NCI-H226 (cell line): Measurements from ENCODE around the gene ANKRD7.

Experiments
- DNase-seq: peaks from one replicate; pipeline ENCODE4 v3.0.0-alpha.2; 2015

ANKRD7 gene, protein sequence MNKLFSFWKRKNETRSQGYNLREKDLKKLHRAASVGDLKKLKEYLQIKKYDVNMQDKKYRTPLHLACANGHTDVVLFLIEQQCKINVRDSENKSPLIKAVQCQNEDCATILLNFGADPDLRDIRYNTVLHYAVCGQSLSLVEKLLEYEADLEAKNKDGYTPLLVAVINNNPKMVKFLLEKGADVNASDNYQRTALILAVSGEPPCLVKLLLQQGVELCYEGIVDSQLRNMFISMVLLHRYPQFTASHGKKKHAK

DNA sequence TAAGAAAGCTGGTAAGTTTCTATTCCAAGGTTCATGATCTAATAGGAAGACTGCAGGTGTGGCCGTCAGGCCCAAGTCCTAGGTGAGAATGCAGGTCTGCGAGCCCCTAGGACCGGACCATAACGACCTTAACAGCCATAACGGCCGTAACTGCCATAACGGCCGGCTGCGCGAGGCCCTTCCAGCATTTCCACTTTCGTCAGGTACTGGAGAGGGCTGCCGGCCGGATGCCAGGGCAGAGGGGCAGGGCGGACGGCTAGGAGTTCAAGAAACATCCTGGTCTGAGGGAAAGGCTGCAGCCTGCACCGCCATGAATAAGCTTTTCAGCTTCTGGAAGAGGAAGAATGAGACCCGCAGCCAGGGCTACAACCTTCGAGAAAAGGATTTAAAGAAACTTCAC is at the start of gene ANKRD7:
TSS of gene ANKRD7 (plus strand) at position 184 of the 400 bp plus-strand sequence. CDS start at position 311, 127 bp downstream.
- DNase-seq: no peak

DNA sequence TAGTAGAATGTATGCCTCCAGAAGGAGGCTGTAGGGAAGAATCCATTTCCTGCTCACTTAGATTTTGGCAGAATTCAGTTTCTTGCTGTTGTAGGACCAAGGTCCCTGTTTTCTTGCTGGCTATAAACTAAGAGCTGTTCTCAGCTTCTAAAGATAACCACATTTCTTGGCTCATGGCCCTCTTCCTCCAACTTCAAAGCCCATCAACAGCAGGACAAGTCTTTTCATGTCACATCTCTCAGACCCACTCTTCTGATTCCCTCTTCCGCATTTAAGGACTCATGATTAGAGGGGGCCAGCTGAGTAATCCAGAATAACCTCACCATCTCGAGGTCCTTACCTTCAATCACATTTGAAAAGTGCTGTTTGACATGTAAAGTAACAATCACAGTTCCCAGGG is 48.8 kb upstream of the ANKRD7 start:
- DNase-seq: no peak

DNA sequence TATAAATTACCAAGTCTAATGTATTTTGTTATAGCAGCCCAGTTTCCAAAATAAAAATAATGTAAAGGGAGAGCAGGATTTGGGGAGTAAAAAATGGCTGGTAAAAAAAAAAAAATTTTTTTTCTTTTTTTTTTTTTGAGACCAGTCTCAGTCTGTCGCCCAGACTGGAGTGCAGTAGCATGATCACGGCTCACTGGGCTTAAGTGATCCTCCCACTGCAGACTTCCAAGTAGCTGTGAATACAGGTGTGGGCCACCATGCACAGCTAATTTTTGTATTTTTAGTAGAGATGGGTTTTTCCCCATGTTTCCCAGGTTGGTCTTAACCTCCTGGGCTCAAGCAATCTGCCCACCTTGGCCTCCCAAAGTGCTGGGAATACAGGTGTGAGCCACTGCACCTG is 45.3 kb upstream of the ANKRD7 start:
- no peak for DNase-seq

DNA sequence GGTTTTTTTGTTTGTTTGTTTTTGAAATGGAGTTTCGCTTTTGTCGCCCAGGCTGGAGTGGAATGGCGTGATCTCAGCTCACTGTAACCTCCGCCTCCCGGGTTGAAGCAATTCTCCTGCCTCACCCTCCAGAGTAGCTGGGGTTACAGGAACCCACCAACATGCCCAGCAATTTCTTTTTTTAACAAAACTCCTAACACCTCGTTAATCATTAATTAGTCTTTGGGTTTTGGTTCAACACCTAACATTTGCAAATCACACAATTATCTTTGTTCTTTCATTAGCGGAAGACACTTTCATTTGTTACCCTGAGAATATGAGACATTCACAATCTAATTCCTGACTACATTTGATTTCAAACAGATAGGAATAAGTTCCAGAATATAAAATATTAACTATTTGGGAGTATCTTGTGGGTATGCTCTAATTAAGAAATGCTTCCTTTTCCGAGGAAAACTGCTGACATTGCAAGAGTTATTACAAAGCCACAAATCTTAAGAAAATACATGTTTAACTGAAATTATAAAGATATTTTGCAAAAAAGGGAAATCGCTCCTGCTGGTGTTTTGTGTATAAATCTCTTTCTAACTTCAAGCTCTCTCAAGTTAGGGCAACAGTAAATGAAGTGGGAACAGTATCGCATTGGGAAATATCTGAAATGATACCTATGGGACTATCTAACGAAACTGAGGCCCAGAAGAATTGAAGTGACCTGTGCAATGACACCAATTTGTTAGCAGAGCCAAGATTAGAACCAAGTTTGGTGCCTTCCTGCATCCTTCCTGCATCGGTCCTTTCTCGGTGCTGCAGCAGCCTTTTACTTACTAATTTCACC is 41.7 kb upstream of the ANKRD7 start:
- no peak for DNase-seq

DNA sequence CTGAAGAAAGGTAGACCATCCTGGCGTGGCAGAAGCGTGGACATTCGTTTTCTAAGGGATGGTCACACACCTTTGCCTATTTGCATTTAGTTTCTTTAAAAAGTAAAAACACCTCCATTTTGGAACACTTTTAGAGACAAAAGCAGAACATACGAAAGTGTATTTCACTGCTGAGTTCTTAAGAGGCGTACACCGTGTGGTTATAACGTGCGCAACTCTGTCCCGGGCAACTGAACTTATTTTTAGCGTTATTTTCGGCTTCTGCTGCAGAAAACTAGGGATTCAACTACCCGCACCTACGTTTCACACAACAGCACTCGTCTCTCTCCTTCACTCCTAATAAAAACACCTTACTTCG is 41.1 kb upstream of the ANKRD7 start:
- no peak for DNase-seq

DNA sequence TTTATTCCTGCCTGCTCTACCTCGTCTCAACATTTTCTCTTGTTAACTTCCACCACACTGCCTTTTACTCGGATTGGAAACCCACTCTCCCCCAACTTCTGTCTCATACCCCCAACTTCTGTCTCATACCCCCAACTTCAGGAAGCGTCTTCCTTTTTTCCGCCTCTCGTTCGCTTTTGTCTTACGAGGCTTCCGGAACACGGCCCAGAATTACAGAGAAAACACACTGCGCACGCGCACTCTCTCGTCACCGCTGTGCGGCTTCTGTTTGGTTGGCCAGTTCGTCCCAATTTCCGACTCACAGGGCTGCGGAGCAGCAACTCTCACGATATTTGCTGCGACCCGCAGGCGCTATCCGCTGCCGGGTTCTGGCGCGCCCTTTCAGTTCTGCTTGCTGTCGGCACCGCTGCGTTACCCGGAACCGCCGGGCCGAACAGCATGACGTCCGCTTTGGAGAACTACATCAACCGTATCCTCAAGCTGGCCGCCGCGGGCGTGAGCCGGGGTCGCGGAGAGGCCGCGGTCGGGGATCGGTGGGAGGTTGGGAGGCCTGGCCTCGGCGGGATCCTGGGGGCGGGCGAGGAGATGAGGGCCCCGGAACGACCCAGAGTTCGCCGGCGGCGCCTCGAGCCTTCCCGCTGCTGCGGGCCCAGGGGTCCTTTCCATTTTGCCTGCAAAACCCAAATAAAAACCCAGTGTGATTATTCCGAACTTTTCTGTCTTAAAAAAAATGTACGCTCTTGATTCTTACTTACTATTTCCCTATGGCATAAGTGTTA is 40.5 kb upstream of the ANKRD7 start, which contains the start of gene LSM8:
TSS of gene LSM8 (plus strand) at position 379 of the 779 bp plus-strand sequence. CDS start at position 439, 60 bp downstream.
- DNase-seq: peak; percentile 95

DNA sequence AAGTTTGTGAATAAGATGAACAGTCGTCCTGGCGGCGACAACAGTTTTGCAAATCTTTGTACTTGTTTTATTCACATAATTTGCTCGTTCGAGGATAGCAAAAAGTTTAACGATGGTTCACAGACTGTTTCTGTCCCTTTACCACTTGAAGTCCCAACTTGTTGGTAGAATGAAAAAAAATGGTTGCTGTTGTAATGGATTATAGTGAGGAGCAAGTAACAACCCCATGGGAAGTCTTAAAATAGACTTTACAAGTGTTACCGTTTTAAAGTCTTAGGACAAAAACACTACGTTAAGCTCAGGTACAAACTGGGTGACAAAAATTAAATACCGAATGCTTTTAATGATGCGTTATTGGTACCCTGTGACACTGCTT is 40.0 kb upstream of the ANKRD7 start:
- no peak for DNase-seq

DNA sequence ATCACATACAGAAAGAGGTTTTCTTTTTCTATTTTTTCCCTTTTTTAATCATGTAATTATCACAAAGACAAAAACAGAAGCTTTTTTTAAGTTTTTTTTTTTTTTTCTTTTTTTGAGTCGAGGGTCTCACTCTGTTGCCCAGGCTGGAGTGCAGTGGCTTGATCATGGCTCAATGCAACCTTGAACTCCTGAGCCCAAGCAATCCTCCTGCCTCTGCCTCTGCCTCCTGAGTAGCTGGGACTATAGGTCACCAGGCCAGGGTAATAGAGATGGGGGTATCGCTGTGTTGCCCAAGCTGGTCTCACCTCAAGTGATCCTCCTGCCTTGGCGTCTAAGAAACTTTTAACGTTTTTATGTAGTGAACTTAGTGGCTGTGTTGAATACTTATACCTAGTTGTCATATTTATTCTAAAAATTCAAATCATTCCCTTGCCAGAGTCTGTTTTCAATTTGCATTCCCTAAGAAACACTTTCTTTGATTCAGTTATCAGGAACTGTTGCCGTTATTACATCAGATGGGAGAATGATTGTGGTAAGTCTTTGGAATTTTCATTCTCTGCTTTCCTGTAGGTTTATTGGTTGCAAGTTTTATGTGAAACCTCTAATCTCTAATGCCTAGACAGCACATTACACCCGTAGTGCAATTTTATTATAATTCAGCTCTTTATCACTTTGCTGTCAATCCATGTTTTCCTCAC is 39.2 kb upstream of the ANKRD7 start:
- no peak for DNase-seq

DNA sequence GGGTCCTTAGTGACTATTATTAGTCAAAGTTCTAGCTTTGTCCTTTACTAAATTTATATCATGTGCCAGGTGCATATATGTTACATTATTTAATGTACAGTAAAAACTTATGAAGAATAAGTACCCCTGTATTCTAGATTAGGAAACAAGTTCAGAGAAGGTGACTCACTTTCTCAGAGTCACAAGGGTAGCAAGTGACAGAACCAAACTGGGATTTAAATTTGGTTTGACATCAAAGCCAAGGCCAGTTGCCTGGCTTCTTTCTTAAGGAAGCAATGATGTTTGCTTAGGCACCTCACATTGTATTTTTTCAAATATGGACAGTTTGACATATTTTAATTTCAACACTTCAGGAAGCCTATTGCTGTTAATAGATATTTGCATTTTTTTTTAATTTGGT is 38.0 kb upstream of the ANKRD7 start:
- no peak for DNase-seq

DNA sequence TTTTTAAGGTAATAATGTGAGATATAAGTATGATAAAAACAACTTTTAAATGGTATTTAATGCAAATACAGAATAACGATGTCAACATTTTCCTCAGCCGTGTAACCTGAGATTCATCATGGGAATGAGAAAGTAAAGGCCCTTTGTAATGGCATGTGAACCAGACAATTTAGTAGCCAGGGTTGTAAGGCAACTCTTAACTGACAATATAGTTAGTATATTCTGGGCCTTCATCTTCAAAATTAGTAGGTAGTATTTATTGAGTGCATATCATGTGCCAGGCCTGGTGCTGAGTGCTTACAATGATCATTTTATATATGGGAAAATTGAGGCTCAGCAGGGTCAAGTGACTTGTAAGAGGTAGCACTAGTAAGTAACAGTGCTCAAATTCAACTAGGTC is 29.9 kb upstream of the ANKRD7 start:
- no peak for DNase-seq

DNA sequence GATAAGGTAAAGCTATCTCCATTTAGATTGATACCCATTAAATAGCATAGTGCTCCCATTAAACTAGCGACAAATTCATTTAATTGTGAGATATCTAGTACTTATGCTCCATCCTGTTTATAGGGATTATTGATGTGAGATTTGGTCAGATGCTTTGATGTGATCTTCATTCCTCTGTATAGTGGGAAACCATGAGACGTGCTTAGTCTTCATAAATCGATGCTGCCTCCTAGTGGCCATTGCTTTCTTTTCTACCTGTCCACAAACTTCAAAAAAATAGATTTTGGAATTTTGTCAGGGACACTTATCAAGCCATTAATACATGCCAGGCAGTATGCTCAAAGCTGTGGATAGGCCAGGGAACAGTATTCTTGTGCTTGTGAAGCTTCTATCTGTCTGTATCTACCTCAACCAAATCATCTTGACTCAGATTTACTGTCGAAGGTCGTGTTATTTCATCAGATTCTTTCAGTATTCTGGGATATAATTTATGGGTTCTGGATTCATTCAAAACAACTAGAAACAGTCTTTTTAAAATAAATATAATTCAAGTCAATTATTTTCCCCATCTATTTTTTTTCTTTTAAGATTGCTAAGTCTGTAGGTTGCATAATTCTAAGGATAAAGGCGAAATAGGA is 28.5 kb upstream of the ANKRD7 start:
- peak; percentile 17 for DNase-seq

DNA sequence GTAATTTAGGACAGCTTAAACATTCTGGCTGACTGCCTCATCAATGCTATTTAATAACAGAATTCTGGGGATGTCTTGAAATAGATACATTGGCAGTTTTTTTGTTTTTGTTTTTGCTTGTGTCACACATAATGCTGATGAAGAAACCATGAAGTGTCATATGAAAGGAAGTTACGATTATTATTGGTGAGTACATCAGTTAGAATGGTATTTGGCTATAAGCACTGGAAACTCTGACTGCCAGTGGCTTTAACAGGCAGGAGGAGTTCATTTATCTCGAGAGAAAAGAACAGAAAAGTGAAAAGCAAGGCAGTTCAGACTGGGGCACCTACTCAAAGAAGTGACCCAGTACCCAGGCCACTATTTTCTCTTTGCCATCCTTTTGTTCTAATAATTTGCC is 22.4 kb upstream of the ANKRD7 start:
- DNase-seq: no peak

DNA sequence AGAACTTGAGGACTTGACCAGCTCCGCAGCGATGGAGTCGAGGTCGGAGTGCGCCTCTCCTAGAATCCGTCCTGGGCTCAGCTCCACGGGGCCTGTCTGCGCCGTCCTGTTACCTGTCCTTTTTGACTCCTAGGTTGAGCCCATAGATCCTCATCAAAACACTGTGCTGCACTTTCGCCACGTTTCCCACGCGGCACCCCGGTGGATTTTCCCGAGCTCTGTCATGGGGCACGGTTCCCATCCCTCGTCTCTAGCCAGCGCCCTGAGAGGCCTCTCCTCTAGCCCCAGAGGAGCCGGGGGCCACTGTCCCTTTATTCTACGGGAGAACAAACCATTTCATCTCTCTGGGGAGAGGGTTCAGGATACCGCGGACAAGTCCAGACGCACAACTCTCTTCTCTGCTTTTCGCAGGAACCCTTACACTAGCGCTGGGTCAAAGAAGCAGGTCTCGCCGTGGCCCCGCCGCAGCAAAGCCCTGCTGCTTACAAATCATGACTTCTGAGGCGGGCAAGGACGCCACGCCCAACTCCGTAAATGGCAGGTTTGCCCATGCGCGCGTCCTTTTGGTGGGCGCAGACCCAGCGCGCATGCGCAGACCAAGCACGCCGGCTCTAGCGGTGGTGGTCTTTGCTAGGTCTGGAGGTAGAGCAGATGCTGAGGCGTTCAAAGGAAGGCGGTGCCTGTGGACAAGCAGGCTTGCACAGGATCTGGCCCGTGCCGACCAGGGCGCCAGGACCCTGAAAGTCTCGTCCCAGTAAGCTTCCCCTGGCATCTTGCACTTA is 10.3 kb upstream of the ANKRD7 start:
- DNase-seq: peak; percentile 35

DNA sequence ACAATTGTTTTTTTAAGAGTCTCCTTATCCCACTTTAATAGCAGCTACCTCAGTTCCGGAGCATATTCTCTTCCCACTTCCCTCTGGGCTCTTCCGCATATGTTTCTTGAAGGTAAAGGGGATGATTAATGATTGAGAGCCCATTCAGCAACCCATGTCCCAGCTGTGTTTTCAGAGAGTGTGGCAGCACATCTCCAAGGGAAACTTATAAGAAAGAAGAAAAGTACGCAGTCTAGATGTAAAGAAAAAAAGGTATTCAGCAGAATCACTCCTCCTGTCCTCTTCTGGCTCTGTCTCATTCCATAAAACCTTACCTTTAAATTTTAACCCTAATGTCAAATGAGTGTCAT is 9.7 kb upstream of the ANKRD7 start:
- no peak for DNase-seq

DNA sequence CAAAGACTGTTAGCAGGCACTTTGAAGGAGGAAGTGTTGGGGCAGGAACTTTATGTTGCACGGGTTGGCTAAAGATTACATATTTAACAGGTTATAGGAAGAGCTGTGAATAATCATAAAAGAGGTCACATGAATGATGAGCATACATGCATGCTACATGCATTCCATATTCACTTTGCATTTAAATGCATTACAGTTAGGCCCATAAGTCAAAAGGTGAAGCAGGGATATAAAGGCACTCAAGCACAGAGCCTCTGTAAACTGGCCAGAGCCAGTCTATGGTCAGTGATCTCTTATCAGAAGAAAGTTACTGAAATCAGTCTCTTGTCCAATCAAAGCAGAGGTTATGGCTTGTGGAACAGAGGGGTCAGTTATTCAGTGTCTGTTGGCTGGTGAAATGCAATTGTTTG is 7.3 kb upstream of the ANKRD7 start:
- DNase-seq: no peak

DNA sequence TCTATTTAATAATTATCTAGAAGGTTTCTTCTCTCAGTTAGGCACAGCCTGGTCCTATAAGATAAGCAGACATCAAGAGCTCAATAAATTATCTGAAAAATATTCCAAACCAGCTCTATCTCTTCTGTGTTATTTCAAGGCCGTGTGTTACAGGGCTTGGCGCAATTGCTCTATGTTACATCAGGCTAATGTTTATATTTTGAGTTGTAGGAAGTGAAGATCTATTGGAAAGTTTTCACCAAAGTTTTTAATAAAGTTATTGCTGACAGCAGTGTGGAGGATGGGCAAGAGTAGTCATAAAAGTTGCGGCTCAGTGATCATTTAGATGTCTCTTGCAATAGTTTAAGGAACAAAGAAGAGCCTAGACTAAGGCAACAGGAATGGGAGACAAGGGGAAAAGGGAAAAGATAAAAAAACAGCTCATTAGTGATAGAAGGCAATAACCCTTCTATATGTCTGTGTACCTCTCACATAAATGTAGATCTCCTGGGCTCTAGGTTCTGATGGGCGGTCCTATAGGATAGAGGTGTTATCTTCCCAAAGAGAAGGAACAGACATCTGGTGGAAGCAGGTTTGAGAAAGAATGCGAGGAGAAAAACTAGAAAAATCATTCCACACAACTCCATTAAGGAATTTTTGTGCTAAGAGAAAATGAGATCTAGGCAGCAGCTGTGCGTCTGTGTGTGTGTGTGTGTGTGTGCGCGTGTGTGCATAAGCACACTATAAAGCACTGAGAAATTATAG is 5.9 kb upstream of the ANKRD7 start:
- DNase-seq: no peak

DNA sequence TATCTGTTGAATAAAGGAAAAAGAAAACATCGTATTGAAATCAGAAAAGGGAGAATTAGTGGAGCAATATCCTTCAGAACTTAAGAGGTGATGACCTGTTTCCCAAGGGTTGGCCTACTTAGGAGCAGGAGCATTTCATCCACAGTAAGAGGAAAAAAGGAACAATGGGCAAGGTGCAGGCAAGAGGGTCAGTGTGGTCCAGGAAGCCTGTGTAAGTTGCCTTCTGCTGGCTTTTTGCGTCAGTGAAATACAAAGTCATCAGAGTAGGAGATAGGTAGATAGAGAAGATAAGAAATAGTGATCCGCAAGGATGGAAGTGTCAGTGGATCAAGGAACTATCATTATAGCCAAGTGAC is 5.4 kb upstream of the ANKRD7 start:
- DNase-seq: no peak

DNA sequence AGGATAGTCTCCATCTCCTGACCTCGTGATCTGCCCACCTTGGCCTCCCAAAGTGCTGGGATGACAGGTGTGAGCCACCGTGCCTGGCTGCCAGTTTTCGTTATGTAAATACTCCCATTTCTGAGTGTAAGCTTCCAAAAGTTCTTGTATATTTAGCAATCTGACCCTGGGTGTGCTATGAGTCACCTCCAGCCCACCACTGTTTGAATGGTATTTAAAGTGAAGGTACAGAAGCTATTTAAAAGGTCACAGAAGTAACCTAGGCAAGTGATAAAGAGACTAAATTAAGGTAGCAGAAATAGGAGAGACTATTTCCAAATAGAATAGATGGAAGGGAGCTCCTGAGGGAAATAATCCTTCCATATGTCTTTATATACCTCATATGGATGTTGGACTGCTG is 3.9 kb upstream of the ANKRD7 start:
- no peak for DNase-seq

DNA sequence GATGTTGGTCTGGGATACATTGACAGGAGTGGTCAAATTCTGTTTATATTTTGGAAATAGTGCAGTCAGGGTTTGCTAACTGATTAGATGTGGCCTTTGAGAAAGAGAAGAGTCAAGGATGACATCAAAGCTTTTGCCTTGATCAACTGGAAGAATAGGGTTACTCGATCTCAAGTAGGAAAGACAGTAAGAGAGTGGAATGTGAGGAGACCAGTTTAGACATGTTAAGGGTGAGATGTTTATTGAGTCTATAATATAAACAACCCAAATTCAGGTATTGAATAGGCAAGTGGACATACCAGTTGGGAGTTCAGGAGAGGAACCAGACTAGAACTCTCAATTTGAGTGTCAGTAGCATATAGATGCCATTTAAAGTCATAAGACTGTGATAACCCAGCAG is 1.9 kb upstream of the ANKRD7 start:
- no peak for DNase-seq

DNA sequence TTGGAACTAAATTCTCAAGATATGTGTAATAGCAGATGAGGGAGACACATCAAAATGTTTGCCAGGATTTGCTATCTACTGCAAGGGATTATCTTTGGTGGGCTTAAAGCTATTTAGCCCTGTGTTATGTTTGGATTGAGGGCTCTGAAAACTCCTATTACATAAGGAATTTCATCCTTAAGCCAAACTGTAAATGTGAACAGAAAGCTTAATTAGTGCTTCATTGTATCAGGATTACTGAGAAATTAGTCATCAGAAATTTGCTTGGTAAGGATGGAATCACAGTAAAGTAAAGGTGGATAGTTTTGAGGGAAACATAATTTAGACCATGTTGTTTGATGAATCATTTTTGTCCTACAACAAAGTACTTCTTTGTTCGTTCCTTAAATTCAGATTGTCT is 8.3 kb downstream of the ANKRD7 start:
- DNase-seq: peak; percentile 42

DNA sequence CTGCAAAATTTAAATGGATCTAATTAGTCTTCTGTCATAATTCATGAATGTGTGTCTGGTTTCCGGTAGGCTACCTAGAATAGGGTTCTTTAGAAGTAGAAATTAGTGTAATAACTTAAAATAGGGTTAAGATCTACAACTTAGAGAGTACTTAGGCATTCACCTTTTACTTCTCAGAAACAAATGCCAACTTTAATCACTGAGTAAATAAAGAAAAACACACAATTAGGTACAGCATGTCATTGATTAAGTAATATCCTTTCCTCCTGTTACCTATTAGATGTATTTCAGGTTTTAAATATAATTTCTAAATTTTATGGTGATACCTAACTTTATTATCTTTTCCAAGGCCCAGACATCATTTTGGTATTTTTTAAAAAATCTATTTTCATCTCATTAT is 9.3 kb downstream of the ANKRD7 start:
- DNase-seq: no peak
